GM04503 (cell line): ENCODE results near the gene MAOA.
A peak's percentile ranks its signal among the peaks of the same experiment; 100 is the strongest.
"Not testable (repeated sequence)": the region's sequence is repeated elsewhere in the genome, so short reads cannot be mapped to it uniquely, and the experiment has no call there.

ENCODE experiments used
- DNase-seq: peaks from one replicate; pipeline ENCODE4 v3.0.0-alpha.2; 2012; ENCODE audit warnings: low read depth

The MAOA gene

GRCh38 chrX:43718081-43718480 lies 62.0 kb downstream of the MAOA start:
- no peak for DNase-seq

GRCh38 chrX:43718546-43718945 lies 62.4 kb downstream of the MAOA start:
- DNase-seq = no peak

- no peak for DNase-seq
These were observed 62.9 kb downstream of the MAOA start for GRCh38 chrX:43718956-43719355.

GRCh38 chrX:43720082-43720481 lies 64.0 kb downstream of the MAOA start:
- no peak for DNase-seq

GRCh38 chrX:43720961-43721360 lies 64.9 kb downstream of the MAOA start:
- DNase-seq = no peak

GRCh38 chrX:43725227-43725626 lies 69.1 kb downstream of the MAOA start:
- DNase-seq = not testable (repeated sequence)

- not testable (repeated sequence) for DNase-seq
These were observed 71.2 kb downstream of the MAOA start for GRCh38 chrX:43727254-43727653.

- no peak for DNase-seq
These were observed 71.9 kb downstream of the MAOA start for GRCh38 chrX:43728002-43728401.

GRCh38 chrX:43728966-43729365 lies 72.9 kb downstream of the MAOA start:
- no peak for DNase-seq

GRCh38 chrX:43731086-43731485 lies 75.0 kb downstream of the MAOA start:
- DNase-seq = no peak

- no peak for DNase-seq
These were observed 77.6 kb downstream of the MAOA start for GRCh38 chrX:43733699-43734098.

- no peak for DNase-seq
These were observed 78.3 kb downstream of the MAOA start for GRCh38 chrX:43734444-43734843.

GRCh38 chrX:43735534-43735933 lies 79.4 kb downstream of the MAOA start:
- no peak for DNase-seq

- no peak for DNase-seq
These were observed 79.9 kb downstream of the MAOA start for GRCh38 chrX:43735957-43736356.

GRCh38 chrX:43741843-43742573 lies 85.9 kb downstream of the MAOA start:
- no peak for DNase-seq

GRCh38 chrX:43743100-43743822 lies 87.2 kb downstream of the MAOA start:
- DNase-seq = no peak

- DNase-seq = no peak
These were observed 88.2 kb downstream of the MAOA start for GRCh38 chrX:43744284-43744683.

- no peak for DNase-seq
These were observed 90.0 kb downstream of the MAOA start for GRCh38 chrX:43745938-43746721.

- DNase-seq = no peak
These were observed 91.4 kb downstream of the MAOA start for GRCh38 chrX:43747476-43747875.

GRCh38 chrX:43750248-43750676 lies 94.2 kb downstream of the MAOA start:
- peak; percentile 17 for DNase-seq

- no peak for DNase-seq
These were observed 97.5 kb downstream of the MAOA start for GRCh38 chrX:43753637-43754036.

GRCh38 chrX:43756076-43756475 lies 100.0 kb downstream of the MAOA start:
- DNase-seq = no peak

- DNase-seq = no peak
These were observed 101.9 kb downstream of the MAOA start for GRCh38 chrX:43758044-43758443.
